NCI-H2227 (cell line): ENCODE results near the gene TM9SF4.

Experiments
- DNase-seq: peaks from one replicate; lab custom pipeline; 2025; ENCODE audit not compliant: unreplicated experiment; lab: John Stamatoyannopoulos, UW

The TM9SF4 gene

GRCh38 chr20:32206760-32207625 is 97.5 kb downstream of the TM9SF4 start:
- DNase-seq, result no peak

- DNase-seq, result peak; percentile 95
Measured at GRCh38 chr20:32207626-32208498, 98.3 kb downstream of the TM9SF4 start, which contains the start of the genes PLAGL2 and POFUT1. TSS of gene PLAGL2 (minus strand) at chr20:32207743. CDS start at chr20:32202178, 5,565 bp downstream. TSS of gene POFUT1 (plus strand) at chr20:32207880. CDS start at chr20:32207942, 62 bp downstream.

- no peak for DNase-seq
Measured at GRCh38 chr20:32208499-32209154, 99.1 kb downstream of the TM9SF4 start.

GRCh38 chr20:32209850-32210605 is 100.5 kb downstream of the TM9SF4 start:
- no peak for DNase-seq

GRCh38 chr20:32213870-32214269 is 104.4 kb downstream of the TM9SF4 start:
- DNase-seq, result no peak

- no peak for DNase-seq
Measured at GRCh38 chr20:32215147-32215546, 105.6 kb downstream of the TM9SF4 start.

GRCh38 chr20:32215729-32216128 is 106.2 kb downstream of the TM9SF4 start:
- no peak for DNase-seq

- no peak for DNase-seq
Measured at GRCh38 chr20:32216179-32217142, 106.9 kb downstream of the TM9SF4 start.
